GM12873 (cell line): ENCODE results near the gene RHOT2.
A peak's percentile ranks its signal among the peaks of the same experiment; 100 is the strongest.

Source experiments
- TF ChIP-seq, protein P1 (sequence below): IDR thresholded peaks from 2 replicates; pipeline ENCODE4 v1.5.1; 2012; ENCODE audit warnings: low read depth, mild to moderate bottlenecking, moderate library complexity, low read length, control low read depth; ENCODE audit not compliant: insufficient read depth; ENCODE audit errors: missing control alignments

The RHOT2 gene

GRCh38 chr16:667780-668518, at the start of gene RHOT2:
TSS of gene RHOT2 (plus strand) at chr16:668132. CDS start at chr16:668200, 68 bp downstream.
- TF ChIP-seq, protein P1, sequence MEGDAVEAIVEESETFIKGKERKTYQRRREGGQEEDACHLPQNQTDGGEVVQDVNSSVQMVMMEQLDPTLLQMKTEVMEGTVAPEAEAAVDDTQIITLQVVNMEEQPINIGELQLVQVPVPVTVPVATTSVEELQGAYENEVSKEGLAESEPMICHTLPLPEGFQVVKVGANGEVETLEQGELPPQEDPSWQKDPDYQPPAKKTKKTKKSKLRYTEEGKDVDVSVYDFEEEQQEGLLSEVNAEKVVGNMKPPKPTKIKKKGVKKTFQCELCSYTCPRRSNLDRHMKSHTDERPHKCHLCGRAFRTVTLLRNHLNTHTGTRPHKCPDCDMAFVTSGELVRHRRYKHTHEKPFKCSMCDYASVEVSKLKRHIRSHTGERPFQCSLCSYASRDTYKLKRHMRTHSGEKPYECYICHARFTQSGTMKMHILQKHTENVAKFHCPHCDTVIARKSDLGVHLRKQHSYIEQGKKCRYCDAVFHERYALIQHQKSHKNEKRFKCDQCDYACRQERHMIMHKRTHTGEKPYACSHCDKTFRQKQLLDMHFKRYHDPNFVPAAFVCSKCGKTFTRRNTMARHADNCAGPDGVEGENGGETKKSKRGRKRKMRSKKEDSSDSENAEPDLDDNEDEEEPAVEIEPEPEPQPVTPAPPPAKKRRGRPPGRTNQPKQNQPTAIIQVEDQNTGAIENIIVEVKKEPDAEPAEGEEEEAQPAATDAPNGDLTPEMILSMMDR, result peak; percentile 83

DNA sequence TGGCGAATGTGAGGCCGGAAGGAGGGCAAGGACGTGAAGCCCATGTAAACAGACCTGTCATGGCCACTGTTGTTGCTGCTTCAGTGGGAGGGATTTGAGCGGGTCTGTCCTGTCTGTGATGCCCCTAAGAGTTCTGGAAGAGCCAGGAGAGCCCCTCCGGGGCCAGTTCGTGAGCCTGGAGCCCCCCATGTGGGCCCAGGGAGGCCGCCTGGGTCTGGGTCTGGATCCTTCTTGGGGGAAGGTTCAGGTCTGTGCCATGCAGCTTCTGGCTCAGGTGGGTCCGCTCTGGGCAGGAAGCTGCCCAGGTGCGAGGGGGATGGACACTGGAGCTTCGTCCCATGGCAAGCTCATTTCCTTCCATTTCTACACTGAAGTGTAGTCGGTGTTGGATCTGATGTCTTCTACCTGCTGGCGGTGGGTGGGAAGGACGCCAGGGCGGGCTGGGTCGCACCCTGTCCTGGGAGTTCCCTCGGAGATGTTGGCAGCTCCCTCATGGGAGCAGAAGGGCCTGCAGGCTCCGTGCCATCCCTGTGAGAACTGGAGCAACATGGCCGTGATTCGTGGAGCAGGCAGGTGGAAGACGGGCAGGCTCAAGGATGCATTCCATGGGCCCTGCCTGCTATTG, 48.3 kb upstream of the RHOT2 start:
- TF ChIP-seq, protein P1, result no peak

GRCh38 chr16:620700-621525, 47.0 kb upstream of the RHOT2 start:
- TF ChIP-seq, protein P1, result no peak

GRCh38 chr16:621526-622105, 46.3 kb upstream of the RHOT2 start:
- TF ChIP-seq, protein P1, result no peak

- TF ChIP-seq, protein P1, result no peak
These were observed 45.0 kb upstream of the RHOT2 start for GRCh38 chr16:622920-623280.

GRCh38 chr16:624526-625070, 43.3 kb upstream of the RHOT2 start:
- TF ChIP-seq, protein P1, result no peak
